ENCODE measurements around the gene GRM8.

GRM8 gene

DNA sequence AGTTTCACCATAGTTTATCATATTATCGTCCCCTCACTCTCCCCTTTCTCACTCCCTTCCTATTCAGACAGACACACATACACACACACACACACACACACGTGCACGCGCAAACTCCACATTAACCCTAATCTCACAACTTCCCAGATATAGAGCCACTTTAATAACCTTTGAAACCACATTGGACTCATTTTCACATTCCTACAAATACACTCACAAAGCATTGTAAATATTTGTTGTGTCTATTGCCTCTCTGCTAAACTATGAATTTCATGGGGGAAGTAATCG lies 433.6 kb downstream of the GRM8 start:
- H3K9me3 ChIP-seq (replicated peaks; ENCODE audit: insufficient read depth, low read length): no peaks in the 10 kb centered on the region
- no peak overlapping the region for H2AFZ ChIP-seq (ENCODE audit: low read length)
- no peaks in the 10 kb centered on the region for H3K9me2 ChIP-seq (replicated peaks; ENCODE audit: insufficient read depth, low read length)
- no peaks in the 10 kb centered on the region for H3K27me3 ChIP-seq (replicated peaks; ENCODE audit: insufficient read depth, low read length)
- H3F3A ChIP-seq (ENCODE audit: insufficient read depth, low read length): no peaks in the 10 kb centered on the region
- no peak for TF ChIP-seq EZH2phosphoT487 (IDR thresholded peaks at IDR 0.05; ENCODE audit: low read length)
- TF ChIP-seq EZH2 (optimal IDR thresholded peaks at IDR 0.05; ENCODE audit: low read depth, low read length): no peak
- TF ChIP-seq CTCF (IDR thresholded peaks at IDR 0.05; ENCODE audit: low read length): no peak
- H3K9ac ChIP-seq (ENCODE audit: low read length): no peak overlapping the region
- no peaks in the 10 kb centered on the region for H4K20me1 ChIP-seq (ENCODE audit: insufficient read depth, low read length)
- no peaks in the 10 kb centered on the region for H3K36me3 ChIP-seq (replicated peaks; ENCODE audit: insufficient read depth, low read length)
- no peak overlapping the region for H3K4me3 ChIP-seq (ENCODE audit: low read length)
- H3K27ac ChIP-seq (ENCODE audit: low read length): no peak overlapping the region
- no peaks in the 10 kb centered on the region for H3K4me1 ChIP-seq (ENCODE audit: low read length)
- H3K79me2 ChIP-seq (ENCODE audit: low read length): no peaks in the 10 kb centered on the region
- no peak for DNase-seq
- no peak overlapping the region for H3K4me2 ChIP-seq (ENCODE audit: low read depth, low read length)

DNA sequence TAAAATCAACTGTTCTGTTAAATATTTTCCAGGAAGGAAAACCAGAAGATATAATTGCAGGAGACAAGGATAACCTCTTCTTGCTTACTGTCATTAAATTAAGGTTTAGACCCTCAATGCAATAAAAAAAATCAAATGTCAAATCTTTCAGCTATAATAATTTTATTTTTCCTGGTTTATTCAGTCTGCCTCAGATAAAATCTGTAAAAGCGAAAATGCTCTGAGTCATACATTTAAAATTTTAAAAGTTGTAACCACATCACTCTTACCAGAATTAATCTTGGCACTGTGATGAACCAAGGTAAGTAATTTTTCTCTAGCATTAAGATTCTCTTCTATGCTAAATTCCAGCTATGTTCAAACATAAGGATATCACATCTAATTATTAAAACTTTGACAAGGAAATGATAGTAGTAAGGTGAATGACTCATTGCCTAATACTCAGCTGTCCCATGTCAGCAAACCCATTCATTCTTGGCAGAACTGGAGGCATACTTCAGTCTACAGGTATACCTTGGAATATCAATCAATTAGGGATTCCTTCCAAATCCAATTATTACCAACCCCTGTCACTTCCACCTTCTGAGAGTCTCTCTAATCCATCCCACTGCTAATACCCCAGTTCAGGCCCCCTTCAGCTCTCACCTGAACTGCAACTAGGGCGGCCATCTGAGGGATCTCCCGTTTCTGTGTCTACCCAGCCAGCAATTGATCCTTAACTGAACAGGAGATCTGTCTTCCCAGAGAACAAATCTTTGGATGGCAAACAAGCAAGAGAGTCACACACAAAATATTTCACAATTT lies 434.1 kb downstream of the GRM8 start:
- no peak for TF ChIP-seq CTCF (IDR thresholded peaks at IDR 0.05; ENCODE audit: low read length)
- TF ChIP-seq EZH2 (optimal IDR thresholded peaks at IDR 0.05; ENCODE audit: low read depth, low read length): no peak
- TF ChIP-seq EZH2phosphoT487 (IDR thresholded peaks at IDR 0.05; ENCODE audit: low read length): no peak
- no peak for DNase-seq

GRCh38 chr7:126809188-126809587 lies 443.6 kb downstream of the GRM8 start:
- Histone ChIP-seq H4K20me1 (ENCODE audit: insufficient read depth, low read length) (no peaks in the 10 kb centered on the region), H3K9me2 (replicated peaks; ENCODE audit: insufficient read depth, low read length) (no peaks in the 10 kb centered on the region), H3K79me2 (ENCODE audit: low read length) (no peaks in the 10 kb centered on the region), H3K36me3 (replicated peaks; ENCODE audit: insufficient read depth, low read length) (no peaks in the 10 kb centered on the region), H3K9me3 (replicated peaks; ENCODE audit: insufficient read depth, low read length) (no peaks in the 10 kb centered on the region), H3K27ac (ENCODE audit: low read length) (no peak overlapping the region), H3K4me3 (ENCODE audit: low read length) (no peak overlapping the region), H3F3A (ENCODE audit: insufficient read depth, low read length) (no peaks in the 10 kb centered on the region), H2AFZ (ENCODE audit: low read length) (no peak overlapping the region), H3K4me2 (ENCODE audit: low read depth, low read length) (no peak overlapping the region), H3K4me1 (ENCODE audit: low read length) (no peaks in the 10 kb centered on the region), H3K27me3 (replicated peaks; ENCODE audit: insufficient read depth, low read length) (no peaks in the 10 kb centered on the region), H3K9ac (ENCODE audit: low read length) (no peak overlapping the region)
- DNase-seq: no peak
- TF ChIP-seq EZH2phosphoT487 (IDR thresholded peaks at IDR 0.05; ENCODE audit: low read length) (no peak), EZH2 (optimal IDR thresholded peaks at IDR 0.05; ENCODE audit: low read depth, low read length) (no peak), CTCF (IDR thresholded peaks at IDR 0.05; ENCODE audit: low read length) (no peak)

More for the DNA sequence above, 434.1 kb downstream of the GRM8 start:
- H3K9ac ChIP-seq (ENCODE audit: low read length): no peak overlapping the region
- H3K9me3 ChIP-seq (replicated peaks; ENCODE audit: insufficient read depth, low read length): no peaks in the 10 kb centered on the region
- no peaks in the 10 kb centered on the region for H3F3A ChIP-seq (ENCODE audit: insufficient read depth, low read length)
- no peak overlapping the region for H3K4me2 ChIP-seq (ENCODE audit: low read depth, low read length)
- H3K27ac ChIP-seq (ENCODE audit: low read length): no peak overlapping the region
- H3K79me2 ChIP-seq (ENCODE audit: low read length): no peaks in the 10 kb centered on the region
- no peaks in the 10 kb centered on the region for H3K36me3 ChIP-seq (replicated peaks; ENCODE audit: insufficient read depth, low read length)
- H3K4me1 ChIP-seq (ENCODE audit: low read length): no peaks in the 10 kb centered on the region
- H3K9me2 ChIP-seq (replicated peaks; ENCODE audit: insufficient read depth, low read length): no peaks in the 10 kb centered on the region
- no peak overlapping the region for H3K4me3 ChIP-seq (ENCODE audit: low read length)
- no peaks in the 10 kb centered on the region for H3K27me3 ChIP-seq (replicated peaks; ENCODE audit: insufficient read depth, low read length)
- no peaks in the 10 kb centered on the region for H4K20me1 ChIP-seq (ENCODE audit: insufficient read depth, low read length)
- H2AFZ ChIP-seq (ENCODE audit: low read length): no peak overlapping the region
